Measurements from ENCODE around the gene ARHGEF10L.

DNA sequence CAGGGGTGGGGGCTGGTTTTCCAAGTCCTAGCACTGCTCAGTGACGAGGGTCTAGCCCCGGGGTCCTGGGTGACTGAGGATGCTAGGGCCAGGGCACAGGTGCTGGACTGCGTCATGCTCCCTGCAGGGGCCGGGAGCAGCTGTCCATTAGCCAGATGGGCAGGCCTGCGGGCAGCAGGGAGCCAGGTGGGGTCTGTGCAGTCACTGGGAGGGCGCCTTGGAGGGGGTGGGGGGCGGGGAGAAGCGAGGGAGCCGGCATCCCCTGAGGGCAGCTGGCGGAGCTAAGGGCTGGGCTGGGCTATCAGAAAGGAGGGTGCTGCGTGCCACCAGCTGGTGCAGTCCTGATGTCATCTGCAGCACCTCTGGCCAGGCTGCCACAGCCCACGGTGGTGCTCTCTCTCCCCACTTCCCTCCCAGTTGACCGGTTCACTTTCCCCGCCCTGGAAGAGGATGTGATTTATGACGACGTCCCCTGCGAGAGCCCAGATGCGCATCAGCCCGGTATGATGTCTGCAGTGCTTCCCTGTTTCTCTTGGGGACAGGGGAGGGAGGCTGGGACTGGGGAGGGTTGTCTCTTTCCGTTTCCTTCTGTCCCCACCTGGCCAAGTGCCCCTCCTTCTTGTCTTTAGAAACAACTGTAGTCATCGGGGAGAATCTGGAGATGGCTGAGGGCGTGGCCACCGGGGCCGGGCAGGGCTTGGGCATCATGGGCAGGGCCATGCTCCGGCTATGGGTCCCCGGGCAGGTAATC lies 63.8 kb downstream of the ARHGEF10L start:
- no peak for TF ChIP-seq GATA3 (IDR thresholded peaks at IDR 0.05; ENCODE audit: low read depth, low read length)
- TF ChIP-seq GATA2 (IDR thresholded peaks at IDR 0.05; ENCODE audit: low read depth, low read length) = peak; percentile 63; the same call in 1 of the 2 replicates

Measured in SH-SY5Y (cell line).